Liver (tissue), 9 donors: ENCODE results near the gene COX20. TPM values are rescaled to one million over a fixed set of nuclear protein-coding genes. Genes with fewer than 3 reads are reported as not detected.
A peak's percentile ranks its signal among the peaks of the same experiment; 100 is the strongest.

ENCODE experiments used
- DNase-seq: peaks from one replicate; pipeline ENCODE4 v3.0.0-alpha.2; 2017; ENCODE audit warnings: low spot score
- H3K27ac ChIP-seq, 2 donors: one replicate each; pipeline ENCODE4 v1.7.0; 2013; ENCODE audit warnings: inconsistent platforms in 2 of 2, low read length in 2 of 2, control low read depth in 1 of 2, low read depth in 1 of 2, mild to moderate bottlenecking in 1 of 2
- H3K27me3 ChIP-seq, 4 donors: one replicate each; pipeline versions ENCODE4 v1.6.1 to v1.7.0; 2013; ENCODE audit warnings: low read length in 3 of 4, inconsistent platforms in 1 of 4, mild to moderate bottlenecking in 1 of 4, moderate library complexity in 1 of 4; ENCODE audit not compliant: control insufficient read depth in 4 of 4, insufficient read depth in 4 of 4
- H3K36me3 ChIP-seq, 4 donors: one replicate each; pipeline versions ENCODE4 v1.6.1 to v1.7.0; 2013; ENCODE audit warnings: low read length in 3 of 4, mild to moderate bottlenecking in 3 of 4, low read depth in 1 of 4, moderate library complexity in 1 of 4; ENCODE audit not compliant: control insufficient read depth in 4 of 4, insufficient read depth in 3 of 4
- H3K4me1 ChIP-seq, 4 donors: one replicate each; pipeline versions ENCODE4 v1.6.1 to v1.7.0; 2013; ENCODE audit warnings: low read length in 3 of 4, mild to moderate bottlenecking in 3 of 4, moderate library complexity in 1 of 4; ENCODE audit not compliant: control insufficient read depth in 4 of 4, insufficient read depth in 4 of 4
- H3K4me3 ChIP-seq, 3 donors: one replicate each; pipeline versions ENCODE4 v1.6.1 to v1.7.0; 2013; ENCODE audit warnings: low read length in 3 of 3, control low read depth in 1 of 3, low read depth in 1 of 3, mild to moderate bottlenecking in 1 of 3
- H3K9ac ChIP-seq, 2 donors: one replicate each; pipeline ENCODE4 v1.7.0; 2013; ENCODE audit warnings: low read length in 2 of 2, mild to moderate bottlenecking in 2 of 2, moderate library complexity in 2 of 2, control low read depth in 1 of 2, low read depth in 1 of 2
- H3K9me3 ChIP-seq, 4 donors: one replicate each; pipeline versions ENCODE4 v1.6.1 to v1.7.0; 2013; ENCODE audit warnings: low read length in 3 of 4; ENCODE audit not compliant: control insufficient read depth in 4 of 4
- ATF3 ChIP-seq: IDR thresholded peaks from 2 replicates; pipeline ENCODE4 v1.6.1; 2016; ENCODE audit warnings: antibody characterized with exemption
- CTCF ChIP-seq: fragments of 150-350 bp; IDR thresholded peaks from 2 replicates; pipeline ENCODE4 v1.5.1; 2017; ENCODE audit warnings: improper control_type of control experiment, low read depth, low read length; ENCODE audit not compliant: missing input control
- EGR1 ChIP-seq, 2 donors: IDR thresholded peaks; 2 replicates each; pipeline ENCODE4 v1.6.1; 2016 to 2018; ENCODE audit warnings: antibody characterized with exemption in 2 of 2, low read depth in 2 of 2
- FOXA1 ChIP-seq: IDR thresholded peaks from 2 replicates; pipeline ENCODE4 v1.6.1; 2016; ENCODE audit warnings: antibody characterized with exemption
- FOXA2 ChIP-seq: IDR thresholded peaks from 2 replicates; pipeline ENCODE4 v1.6.1; 2016; ENCODE audit warnings: antibody characterized with exemption
- HNF4A ChIP-seq, 2 donors: conservative IDR thresholded peaks; 2 replicates each; pipeline ENCODE4 v1.6.1; 2016; ENCODE audit warnings: antibody characterized with exemption in 2 of 2, mild to moderate bottlenecking in 2 of 2
- HNF4G ChIP-seq: IDR thresholded peaks from 2 replicates; pipeline ENCODE4 v1.6.1; 2016; ENCODE audit warnings: antibody characterized with exemption
- JUND ChIP-seq, 2 donors: IDR thresholded peaks; 2 replicates each; pipeline ENCODE4 v1.6.1; 2016; ENCODE audit warnings: antibody characterized with exemption in 2 of 2
- MAX ChIP-seq: IDR thresholded peaks from 2 replicates; pipeline ENCODE4 v1.6.1; 2016; ENCODE audit warnings: antibody characterized with exemption
- NR2F2 ChIP-seq: IDR thresholded peaks from 2 replicates; pipeline ENCODE4 v1.6.1; 2016; ENCODE audit warnings: antibody characterized with exemption
- RAD21 ChIP-seq, 2 donors: IDR thresholded peaks; 2 replicates each; pipeline ENCODE4 v1.6.1; 2016; ENCODE audit warnings: antibody characterized with exemption in 2 of 2, mild to moderate bottlenecking in 2 of 2
- REST ChIP-seq: IDR thresholded peaks from 2 replicates; pipeline ENCODE4 v1.6.1; 2016; ENCODE audit warnings: antibody characterized with exemption, mild to moderate bottlenecking
- SP1 ChIP-seq: IDR thresholded peaks from 2 replicates; pipeline ENCODE4 v1.6.1; 2018; ENCODE audit warnings: antibody characterized with exemption, mild to moderate bottlenecking
- TAF1 ChIP-seq: conservative IDR thresholded peaks from 2 replicates; pipeline ENCODE4 v1.6.1; 2016; ENCODE audit warnings: antibody characterized with exemption, mild to moderate bottlenecking
- YY1 ChIP-seq: IDR thresholded peaks from 2 replicates; pipeline ENCODE4 v1.6.1; 2016; ENCODE audit warnings: antibody characterized with exemption, mild to moderate bottlenecking
- WGBS: extraction: QIAGEN DNeasy Blood & Tissue Kit; methylation state at CpG from one replicate; pipeline ENCODE4 v1.1.7; 2013; 5-methylcytosine and 5-hydroxymethylcytosine counted together
- polyA plus RNA-seq, 2 donors: library from polyadenylated mRNA; stranded (reverse) in 1 of 2; unstranded in 1 of 2; fragments of 200-250 nt in 1 of 2; fragments of >200 nt in 1 of 2; fragmentation: Nextera tagmentation in 1 of 2; extraction: Ambion mirVana in 1 of 2; gene quantifications; one replicate each; pipeline versions ENCODE4 v1.2.1 to v1.2.3, GENCODE V29; 2013 to 2015
- total RNA-seq, 2 donors: library from RNA; depleted of rRNA; stranded (reverse); fragments of >200 nt; gene quantifications; one replicate each; pipeline ENCODE4 v1.2.3, GENCODE V29; 2014
- TF ChIP-seq, protein P1 (sequence below): IDR thresholded peaks from 2 replicates; pipeline ENCODE4 v1.6.1; 2016; ENCODE audit warnings: antibody characterized with exemption
- donor health status: healthy.
- donor health status: healthy.
- donor health status: healthy.
- donor health status: healthy.
- donor health status: healthy.

The COX20 gene
- total and polyA plus RNA-seq, 4 donors, result 16.7 to 45.7 (median 19.0) TPM

DNA sequence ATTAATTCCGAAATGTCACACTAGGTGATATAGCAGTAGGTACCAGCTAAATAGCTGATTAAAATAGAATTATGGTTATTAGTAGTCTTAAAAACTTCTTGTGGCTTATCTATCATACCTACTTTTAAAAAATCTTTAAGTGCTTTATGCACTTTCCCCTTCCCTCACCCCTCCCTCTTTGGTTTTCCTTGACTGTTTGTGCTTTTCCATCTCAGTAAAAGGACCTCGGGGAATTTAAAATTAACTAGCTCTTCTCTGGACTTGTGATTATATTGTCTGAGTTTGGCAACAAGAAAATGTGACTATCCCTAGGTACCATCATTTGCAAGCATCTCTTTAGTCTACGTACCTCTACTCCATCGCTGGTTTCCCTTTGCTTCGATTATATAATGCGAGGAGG, 11.2 kb downstream of the COX20 start:
- peaks cover 7 to 51% (median 46%) of the 10 kb centered on the region in 4 donors for H3K36me3 ChIP-seq
- 96% methylated on average over 6 of the region's 6 CpGs for WGBS
- no peak for TF ChIP-seq TAF1
- H3K4me3 ChIP-seq, result no peak overlapping the region
- no peak overlapping the region for H3K9ac ChIP-seq
- no peak for DNase-seq
- H3K9me3 ChIP-seq, result no peaks in the 10 kb centered on the region
- no peak overlapping the region for H3K27ac ChIP-seq
- no peaks in the 10 kb centered on the region for H3K27me3 ChIP-seq
- H3K4me1 ChIP-seq, result peaks cover 6 to 27% (median 17%) of the 10 kb centered on the region in 4 donors

DNA sequence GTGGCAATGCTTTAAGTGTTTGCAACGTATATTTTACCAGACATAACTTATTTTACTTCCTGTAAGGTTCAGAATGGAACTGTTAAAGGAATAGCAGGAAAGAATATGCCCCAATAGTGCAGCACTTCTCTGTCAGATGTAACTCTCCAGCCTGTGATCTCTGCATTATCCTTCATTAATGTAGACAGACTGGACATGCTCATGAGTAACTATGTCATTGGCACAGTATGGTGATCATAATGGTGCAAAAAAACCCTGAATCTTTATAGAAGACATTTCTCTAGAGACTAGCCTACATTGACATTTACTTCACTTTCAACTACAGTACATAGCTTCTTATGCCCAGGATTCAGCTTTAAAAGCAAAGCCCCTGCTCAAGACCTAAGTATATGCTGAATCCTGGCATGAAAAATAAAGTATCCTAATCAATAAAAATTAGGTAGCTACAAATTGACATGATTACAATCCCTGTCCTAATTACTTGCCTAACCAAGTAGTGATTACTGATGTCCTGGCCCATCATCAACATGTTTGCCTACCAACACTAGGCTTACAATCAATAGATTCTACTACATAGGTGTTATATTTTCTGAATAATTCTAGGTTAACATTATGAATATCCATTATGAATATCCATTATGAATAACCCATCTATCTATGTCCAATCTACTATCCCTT, 13.9 kb downstream of the COX20 start:
- H3K36me3 ChIP-seq, result peaks cover 7 to 51% (median 42%) of the 10 kb centered on the region in 4 donors
- TF ChIP-seq MAX (no peak), YY1 (no peak), CTCF (no peak), HNF4G (no peak), ATF3 (no peak), NR2F2 (no peak), JUND (IDR thresholded peaks at IDR 0.05) (no peak), SP1 (no peak), FOXA2 (no peak), TAF1 (no peak), HNF4A (conservative IDR thresholded peaks at IDR 0.05) (no peak), EGR1 (IDR thresholded peaks at IDR 0.05; ENCODE audit: low read depth in 2 of 2) (no peak), REST (no peak), FOXA1 (no peak), RAD21 (IDR thresholded peaks at IDR 0.05) (no peak)
- TF ChIP-seq, protein P1, sequence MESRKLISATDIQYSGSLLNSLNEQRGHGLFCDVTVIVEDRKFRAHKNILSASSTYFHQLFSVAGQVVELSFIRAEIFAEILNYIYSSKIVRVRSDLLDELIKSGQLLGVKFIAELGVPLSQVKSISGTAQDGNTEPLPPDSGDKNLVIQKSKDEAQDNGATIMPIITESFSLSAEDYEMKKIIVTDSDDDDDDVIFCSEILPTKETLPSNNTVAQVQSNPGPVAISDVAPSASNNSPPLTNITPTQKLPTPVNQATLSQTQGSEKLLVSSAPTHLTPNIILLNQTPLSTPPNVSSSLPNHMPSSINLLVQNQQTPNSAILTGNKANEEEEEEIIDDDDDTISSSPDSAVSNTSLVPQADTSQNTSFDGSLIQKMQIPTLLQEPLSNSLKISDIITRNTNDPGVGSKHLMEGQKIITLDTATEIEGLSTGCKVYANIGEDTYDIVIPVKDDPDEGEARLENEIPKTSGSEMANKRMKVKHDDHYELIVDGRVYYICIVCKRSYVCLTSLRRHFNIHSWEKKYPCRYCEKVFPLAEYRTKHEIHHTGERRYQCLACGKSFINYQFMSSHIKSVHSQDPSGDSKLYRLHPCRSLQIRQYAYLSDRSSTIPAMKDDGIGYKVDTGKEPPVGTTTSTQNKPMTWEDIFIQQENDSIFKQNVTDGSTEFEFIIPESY, result no peak
- no peaks in the 10 kb centered on the region for H3K27me3 ChIP-seq
- DNase-seq, result no peak
- H3K27ac ChIP-seq, result peak overlapping the region in 1 of 2 donors; percentile 2
- no peaks in the 10 kb centered on the region for H3K9me3 ChIP-seq
- WGBS, result 59% methylated on average over 1 of the region's 1 CpG
- peaks cover 6 to 29% (median 13%) of the 10 kb centered on the region in 4 donors for H3K4me1 ChIP-seq
- H3K9ac ChIP-seq, result no peak overlapping the region
- no peak overlapping the region for H3K4me3 ChIP-seq
